Measurements from ENCODE around the gene SLC35A2.

The SLC35A2 gene

DNA sequence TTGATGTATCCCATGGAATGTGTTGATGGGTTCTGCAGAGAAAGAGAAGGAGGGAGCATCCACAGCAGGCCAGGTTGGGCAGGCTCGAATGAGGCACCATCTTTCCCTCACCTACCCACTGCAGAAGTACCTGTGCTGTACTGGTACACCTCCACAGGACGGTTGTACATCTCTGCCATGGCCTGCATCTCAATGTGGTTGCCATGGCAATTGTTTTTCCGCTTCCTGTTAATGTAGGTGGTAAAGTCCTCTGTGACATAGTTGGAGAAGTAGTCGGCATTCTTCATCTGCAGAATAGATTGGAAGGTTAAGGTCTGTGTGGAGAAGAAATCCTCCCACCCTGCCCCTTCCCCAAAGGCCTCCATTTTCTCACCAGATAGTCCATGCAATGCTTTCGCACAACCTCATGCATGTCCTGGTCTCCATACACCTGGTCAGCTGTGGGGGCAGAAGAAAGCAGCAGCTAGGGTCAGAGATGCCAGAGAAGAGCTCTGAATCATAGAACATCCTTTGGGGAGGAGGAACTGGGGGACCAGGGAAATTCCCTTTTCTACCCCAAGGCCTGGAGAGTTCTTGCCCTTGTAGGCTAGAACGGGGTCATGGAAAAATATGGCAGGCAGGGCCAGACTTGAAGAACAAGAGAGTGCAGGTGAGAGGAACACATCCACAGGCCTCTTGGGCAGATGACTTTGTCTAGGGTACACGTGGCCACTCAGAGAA lies 23.3 kb upstream of the SLC35A2 start:
- Histone ChIP-seq H3K36me3 (peaks cover 14% of the 10 kb centered on the region), H3K9me3 (ENCODE audit: severe bottlenecking) (no peaks in the 10 kb centered on the region), H3K27ac (no peak overlapping the region), H3K27me3 (ENCODE audit: insufficient read depth, low read depth, severe bottlenecking) (no peaks in the 10 kb centered on the region), H3K4me3 (ENCODE audit: low read depth, low read length) (no peak overlapping the region)
- TF ChIP-seq, protein P1, sequence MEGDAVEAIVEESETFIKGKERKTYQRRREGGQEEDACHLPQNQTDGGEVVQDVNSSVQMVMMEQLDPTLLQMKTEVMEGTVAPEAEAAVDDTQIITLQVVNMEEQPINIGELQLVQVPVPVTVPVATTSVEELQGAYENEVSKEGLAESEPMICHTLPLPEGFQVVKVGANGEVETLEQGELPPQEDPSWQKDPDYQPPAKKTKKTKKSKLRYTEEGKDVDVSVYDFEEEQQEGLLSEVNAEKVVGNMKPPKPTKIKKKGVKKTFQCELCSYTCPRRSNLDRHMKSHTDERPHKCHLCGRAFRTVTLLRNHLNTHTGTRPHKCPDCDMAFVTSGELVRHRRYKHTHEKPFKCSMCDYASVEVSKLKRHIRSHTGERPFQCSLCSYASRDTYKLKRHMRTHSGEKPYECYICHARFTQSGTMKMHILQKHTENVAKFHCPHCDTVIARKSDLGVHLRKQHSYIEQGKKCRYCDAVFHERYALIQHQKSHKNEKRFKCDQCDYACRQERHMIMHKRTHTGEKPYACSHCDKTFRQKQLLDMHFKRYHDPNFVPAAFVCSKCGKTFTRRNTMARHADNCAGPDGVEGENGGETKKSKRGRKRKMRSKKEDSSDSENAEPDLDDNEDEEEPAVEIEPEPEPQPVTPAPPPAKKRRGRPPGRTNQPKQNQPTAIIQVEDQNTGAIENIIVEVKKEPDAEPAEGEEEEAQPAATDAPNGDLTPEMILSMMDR (IDR thresholded peaks at IDR 0.05; ENCODE audit: low read depth, low read length) = no peak
- DNase-seq = no peak

DNA sequence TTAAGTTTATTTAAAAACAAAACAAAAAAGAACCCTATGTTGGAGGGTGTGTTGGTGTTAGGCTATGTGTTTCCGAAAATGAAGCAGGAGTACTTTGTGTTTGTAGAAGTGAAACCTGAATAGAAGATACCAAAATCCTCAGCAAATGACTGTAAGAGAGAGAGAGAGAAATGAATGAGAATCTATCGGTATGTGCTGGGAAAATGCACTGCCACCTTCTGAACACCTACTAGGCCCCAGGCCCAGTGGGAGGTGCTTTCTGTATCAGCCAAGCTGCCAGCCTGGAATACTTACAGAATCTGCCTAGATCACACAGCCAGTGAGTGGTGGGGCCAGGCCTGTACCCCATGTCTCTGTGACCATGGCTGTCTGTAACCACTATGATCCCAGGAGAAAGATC lies 22.3 kb upstream of the SLC35A2 start:
- TF ChIP-seq, protein P1 (IDR thresholded peaks at IDR 0.05; ENCODE audit: low read depth, low read length) = no peak
- H3K27ac ChIP-seq = no peak overlapping the region

DNA sequence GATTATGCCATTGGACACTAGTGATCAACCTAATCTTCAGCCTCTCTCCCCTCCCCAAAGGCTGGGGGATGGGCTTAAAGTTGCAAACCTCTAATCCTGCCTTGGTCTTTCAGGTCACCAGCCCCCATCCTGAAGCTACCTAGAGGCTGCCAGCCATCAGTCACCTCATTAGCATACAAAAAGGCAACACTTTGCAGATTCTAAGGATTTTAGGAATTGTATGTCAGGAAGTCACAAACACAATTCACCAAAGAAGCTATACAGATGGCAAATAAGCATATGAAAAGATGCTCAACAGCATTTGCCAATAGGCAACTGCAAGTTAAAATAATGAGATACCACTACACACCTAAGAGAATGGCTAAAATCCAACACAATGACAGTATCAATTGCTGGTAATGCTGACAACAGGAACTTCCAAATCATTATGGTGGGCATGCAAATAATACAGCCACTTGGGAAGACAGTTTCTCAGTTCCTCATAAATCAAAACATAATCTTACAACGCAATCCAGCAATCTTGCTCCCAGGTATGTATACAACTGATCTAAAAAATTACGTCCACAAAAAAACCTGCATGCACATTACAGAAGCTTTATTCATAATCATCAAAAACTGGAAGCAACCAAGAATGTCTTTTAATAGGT lies 16.4 kb upstream of the SLC35A2 start:
- peak; percentile 43 for DNase-seq
- no peak overlapping the region for H3K4me3 ChIP-seq (ENCODE audit: low read depth, low read length)
- H3K27ac ChIP-seq = peak overlapping the region; percentile 49

More for the DNA sequence above, 22.3 kb upstream of the SLC35A2 start:
- H3K36me3 ChIP-seq = peaks cover 14% of the 10 kb centered on the region
- DNase-seq = no peak
- H3K27me3 ChIP-seq (ENCODE audit: insufficient read depth, low read depth, severe bottlenecking) = no peaks in the 10 kb centered on the region
- H3K4me3 ChIP-seq (ENCODE audit: low read depth, low read length) = no peak overlapping the region
- H3K9me3 ChIP-seq (ENCODE audit: severe bottlenecking) = no peaks in the 10 kb centered on the region

DNA sequence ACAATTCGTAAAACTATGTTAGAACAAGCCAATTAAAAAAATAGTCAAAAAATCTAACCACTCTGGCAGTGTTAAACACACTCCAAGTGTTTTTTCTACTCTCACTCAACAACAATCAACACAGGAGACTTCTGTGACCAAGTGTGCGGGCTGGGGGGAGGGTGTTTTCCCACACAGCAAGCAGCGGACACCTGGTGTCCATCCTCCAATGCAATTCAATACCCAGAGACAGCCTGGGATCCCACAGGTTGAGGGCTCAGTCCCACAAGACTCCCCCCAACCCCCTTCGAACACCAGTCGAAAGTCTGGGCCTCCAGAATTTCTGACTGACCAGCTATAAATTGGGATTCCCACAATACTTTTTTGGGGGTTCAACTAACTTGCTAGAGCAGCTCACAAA lies 15.7 kb upstream of the SLC35A2 start:
- no peaks in the 10 kb centered on the region for H3K9me3 ChIP-seq (ENCODE audit: severe bottlenecking)
- peaks cover 10% of the 10 kb centered on the region for H3K36me3 ChIP-seq
- H3K4me3 ChIP-seq (ENCODE audit: low read depth, low read length) = no peak overlapping the region
- H3K27ac ChIP-seq = peak overlapping the region; percentile 49
- TF ChIP-seq, protein P1 (IDR thresholded peaks at IDR 0.05; ENCODE audit: low read depth, low read length) = no peak
- peak; percentile 17 for DNase-seq
- no peaks in the 10 kb centered on the region for H3K27me3 ChIP-seq (ENCODE audit: insufficient read depth, low read depth, severe bottlenecking)

More for the DNA sequence above, 16.4 kb upstream of the SLC35A2 start:
- H3K27me3 ChIP-seq (ENCODE audit: insufficient read depth, low read depth, severe bottlenecking) = no peaks in the 10 kb centered on the region
- H3K9me3 ChIP-seq (ENCODE audit: severe bottlenecking) = no peaks in the 10 kb centered on the region
- TF ChIP-seq, protein P1 (IDR thresholded peaks at IDR 0.05; ENCODE audit: low read depth, low read length) = no peak
- peaks cover 10% of the 10 kb centered on the region for H3K36me3 ChIP-seq

DNA sequence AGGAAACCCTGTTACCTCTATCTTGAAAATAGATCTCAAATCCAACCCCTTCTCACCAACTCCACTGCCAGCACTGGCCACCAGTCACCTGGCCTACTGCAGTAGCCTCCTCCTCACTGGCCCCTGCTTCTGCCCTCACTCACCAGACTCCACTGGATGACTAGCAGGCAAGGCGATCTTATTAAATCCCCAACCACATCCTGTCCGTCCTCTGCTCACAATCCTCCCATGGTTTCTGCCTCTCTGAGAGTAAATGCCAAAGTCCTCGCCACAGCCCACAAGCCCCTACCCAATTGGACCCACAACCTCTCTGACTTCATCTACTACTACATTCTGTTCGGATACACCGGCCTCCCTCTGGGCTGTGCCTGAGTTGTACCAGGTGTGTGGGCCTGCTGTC lies 12.8 kb upstream of the SLC35A2 start:
- Histone ChIP-seq H3K27me3 (ENCODE audit: insufficient read depth, low read depth, severe bottlenecking) (no peaks in the 10 kb centered on the region), H3K4me3 (ENCODE audit: low read depth, low read length) (no peak overlapping the region), H3K36me3 (peaks cover 5% of the 10 kb centered on the region), H3K9me3 (ENCODE audit: severe bottlenecking) (no peaks in the 10 kb centered on the region), H3K27ac (no peak overlapping the region)
- no peak for DNase-seq
- TF ChIP-seq, protein P1 (IDR thresholded peaks at IDR 0.05; ENCODE audit: low read depth, low read length) = no peak
